Mesothelial cell of epicardium (in vitro differentiated cells): ENCODE results near the gene OR1L8. TPM values are rescaled to one million over a fixed set of nuclear protein-coding genes. Genes with fewer than 3 reads are reported as not detected.
"Not testable (repeated sequence)": the region's sequence is repeated elsewhere in the genome, so short reads cannot be mapped to it uniquely, and the experiment has no call there.

Source experiments
- DNase-seq, 2 experiments: peaks; one replicate each; pipeline ENCODE4 v3.0.0; 2021; ENCODE audit warnings: low spot score in 2 of 2; ENCODE audit not compliant: unreplicated experiment in 2 of 2
- H3K27ac Mint-ChIP-seq: 2 replicates; pipeline ENCODE4 v1.8.0; 2021; ENCODE audit warnings: mixed read lengths
- H3K27me3 Mint-ChIP-seq: 2 replicates; pipeline ENCODE4 v1.8.0; 2021; ENCODE audit warnings: low read depth, mixed read lengths
- H3K36me3 Mint-ChIP-seq: 2 replicates; pipeline ENCODE4 v1.8.0; 2021; ENCODE audit warnings: mixed read lengths
- H3K4me1 Mint-ChIP-seq: 2 replicates; pipeline ENCODE4 v1.8.0; 2021; ENCODE audit warnings: mixed read lengths
- H3K4me3 Mint-ChIP-seq: 2 replicates; pipeline ENCODE4 v1.8.0; 2021; ENCODE audit warnings: mild to moderate bottlenecking, moderate library complexity, mixed read lengths
- H3K9me3 Mint-ChIP-seq: 2 replicates; pipeline ENCODE4 v1.8.0; 2021; ENCODE audit warnings: mixed read lengths
- CTCF ChIP-seq: fragments of 200-600 bp; sonication (generic); IDR thresholded peaks from one replicate; pipeline ENCODE4 v1.5.0; 2021; ENCODE audit warnings: antibody characterized with exemption; ENCODE audit not compliant: unreplicated experiment
- total RNA-seq: library from RNA; stranded (reverse); gene quantifications from 3 replicates; pipeline ENCODE4 v1.2.1, GENCODE V29; 2021

Gene OR1L8
- 0.13 TPM in 1 of 3 replicates, not detected in the others for total RNA-seq

DNA sequence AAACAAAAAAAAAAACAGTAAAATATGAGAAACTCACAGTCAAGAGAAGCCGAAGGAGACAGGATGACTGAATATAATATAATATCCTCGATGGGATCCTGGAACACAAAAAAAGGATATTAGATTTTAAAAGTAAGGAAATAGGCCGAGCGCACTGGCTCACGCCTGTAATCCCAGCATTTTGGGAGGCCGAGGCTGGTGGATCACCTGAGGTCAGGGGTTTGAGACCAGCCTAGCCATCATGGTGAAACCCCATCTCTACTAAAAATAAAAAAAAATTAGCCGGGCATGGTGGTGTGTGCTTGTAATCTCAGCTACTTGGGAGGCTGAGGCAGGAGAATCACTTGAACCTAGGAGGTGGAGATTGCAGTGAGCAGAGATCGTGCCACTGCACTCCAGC, at the start of gene OR1L8:
Gene OR1L8, minus strand, starts transcription at position 101 of the 400 bp plus-strand sequence. CDS start 14,907 bp downstream, outside the sequence.
- not testable (repeated sequence) for H3K4me1 Mint-ChIP-seq, H3K27me3 Mint-ChIP-seq, H3K4me3 Mint-ChIP-seq, H3K36me3 Mint-ChIP-seq, DNase-seq, H3K27ac Mint-ChIP-seq
- H3K9me3 Mint-ChIP-seq = peaks cover 38% of the 10 kb centered on the region

- Mint-ChIP-seq H3K27me3 (no peaks in the 10 kb centered on the region), H3K4me3 (no peak overlapping the region), H3K36me3 (no peaks in the 10 kb centered on the region), H3K4me1 (no peaks in the 10 kb centered on the region), H3K9me3 (peaks cover 73% of the 10 kb centered on the region), H3K27ac (no peak overlapping the region)
- no peak for DNase-seq
- TF ChIP-seq CTCF = no peak
Measured at GRCh38 chr9:122619996-122620395, 36.8 kb upstream of the OR1L8 start.

- DNase-seq = no peak
- H3K4me3 Mint-ChIP-seq = no peak within 1 kb of the TSS
- no peak within 1 kb of the TSS for H3K27ac Mint-ChIP-seq
- no peaks in the 10 kb centered on the region for H3K27me3 Mint-ChIP-seq
- no peaks in the 10 kb centered on the region for H3K4me1 Mint-ChIP-seq
- H3K36me3 Mint-ChIP-seq = no peaks in the 10 kb centered on the region
- no peak for TF ChIP-seq CTCF
- peaks cover 63% of the 10 kb centered on the region for H3K9me3 Mint-ChIP-seq
Measured at GRCh38 chr9:122614362-122614761, 31.2 kb upstream of the OR1L8 start, which contains the start of gene OR1Q1. OR1Q1 (plus strand) TSS chr9:122614738; CDS start chr9:122614738, 0 bp downstream.

GRCh38 chr9:122609804-122610203, 26.6 kb upstream of the OR1L8 start:
- TF ChIP-seq CTCF = no peak
- DNase-seq = no peak
- H3K4me1 Mint-ChIP-seq = no peaks in the 10 kb centered on the region
- H3K27me3 Mint-ChIP-seq = no peaks in the 10 kb centered on the region
- peaks cover 67% of the 10 kb centered on the region for H3K9me3 Mint-ChIP-seq
- no peak overlapping the region for H3K27ac Mint-ChIP-seq
- no peaks in the 10 kb centered on the region for H3K36me3 Mint-ChIP-seq
- no peak overlapping the region for H3K4me3 Mint-ChIP-seq

GRCh38 chr9:122606587-122606986, 23.4 kb upstream of the OR1L8 start:
- H3K9me3 Mint-ChIP-seq = peaks cover 67% of the 10 kb centered on the region
- H3K4me3 Mint-ChIP-seq = no peak overlapping the region
- DNase-seq = no peak
- no peak for TF ChIP-seq CTCF
- no peaks in the 10 kb centered on the region for H3K36me3 Mint-ChIP-seq
- H3K27ac Mint-ChIP-seq = no peak overlapping the region
- H3K4me1 Mint-ChIP-seq = no peaks in the 10 kb centered on the region
- no peaks in the 10 kb centered on the region for H3K27me3 Mint-ChIP-seq

GRCh38 chr9:122605691-122606090, 22.5 kb upstream of the OR1L8 start:
- no peaks in the 10 kb centered on the region for H3K27me3 Mint-ChIP-seq
- no peak overlapping the region for H3K27ac Mint-ChIP-seq

More at GRCh38 chr9:122605691-122606090, 22.5 kb upstream of the OR1L8 start:
- Mint-ChIP-seq H3K9me3 (peaks cover 66% of the 10 kb centered on the region), H3K4me1 (no peaks in the 10 kb centered on the region), H3K36me3 (no peaks in the 10 kb centered on the region), H3K4me3 (no peak overlapping the region)
- no peak for TF ChIP-seq CTCF
- no peak for DNase-seq
